MCF 10A (cell line): ENCODE measurements around the gene TMEM134. TPM values are rescaled to one million over a fixed set of nuclear protein-coding genes. Genes with fewer than 3 reads are reported as not detected.

Experiments
- BruUV-seq: library from RNA; stranded (reverse); fragments of 400-500 nt; replicated peaks from 2 replicates; lab custom pipeline; 2021; lab: Mats Ljungman, UMichigan
- CTCF ChIA-PET: fragments of 300-600 bp; sonication (Branson Sonifier 250); formaldehyde crosslinking; extraction: SDS; loops from one replicate; lab custom pipeline; 2021; ENCODE audit warnings: antibody characterized with exemption, inconsistent platforms; lab: Yijun Ruan, JAX
- POLR2A ChIA-PET: fragments of 300-600, 350-650 bp; sonication (Branson Sonifier 250); formaldehyde crosslinking; extraction: SDS; loops from one replicate; lab custom pipeline; 2020; ENCODE audit warnings: antibody characterized with exemption, inconsistent platforms; lab: Yijun Ruan, JAX
- DNase-seq: peaks from one replicate; pipeline ENCODE4 v3.0.0-alpha.2; 2018; ENCODE audit not compliant: unreplicated experiment
- H3K27ac Mint-ChIP-seq: one replicate; pipeline ENCODE4 v1.8.0; 2022; ENCODE audit warnings: mild to moderate bottlenecking, low read depth, mixed read lengths; ENCODE audit not compliant: unreplicated experiment
- H3K27me3 Mint-ChIP-seq: one replicate; pipeline ENCODE4 v1.8.0; 2022; ENCODE audit warnings: mixed read lengths; ENCODE audit not compliant: insufficient read depth, unreplicated experiment
- H3K36me3 Mint-ChIP-seq: one replicate; pipeline ENCODE4 v1.8.0; 2022; ENCODE audit warnings: mild to moderate bottlenecking, moderate library complexity, mixed read lengths; ENCODE audit not compliant: insufficient read depth, unreplicated experiment
- H3K4me1 Mint-ChIP-seq: one replicate; pipeline ENCODE4 v1.8.0; 2022; ENCODE audit warnings: mixed read lengths; ENCODE audit not compliant: insufficient read depth, unreplicated experiment
- H3K4me3 Mint-ChIP-seq: one replicate; pipeline ENCODE4 v1.8.0; 2022; ENCODE audit warnings: mild to moderate bottlenecking, moderate library complexity, mixed read lengths; ENCODE audit not compliant: unreplicated experiment
- H3K9me3 Mint-ChIP-seq: one replicate; pipeline ENCODE4 v1.8.0; 2022; ENCODE audit warnings: mixed read lengths; ENCODE audit not compliant: unreplicated experiment
- intact Hi-C: fragments of 100-400 bp; cut with micrococcal nuclease; formaldehyde crosslinking; loops from 2 replicates; pipeline ENCODE4 v1.14.1; 2022
- total RNA-seq: library from RNA; stranded (reverse); gene quantifications from 2 replicates; pipeline ENCODE4 v1.2.3, GENCODE V29; 2022
- TF ChIP-seq, protein P1 (sequence below): fragments of 200-600 bp; IDR thresholded peaks from one replicate; pipeline ENCODE4 v1.8.0; 2022; ENCODE audit warnings: antibody characterized with exemption, mild to moderate bottlenecking; ENCODE audit not compliant: unreplicated experiment

Gene TMEM134
- total RNA-seq, 1 experiment from 2014 or later = 49.7 TPM

DNA sequence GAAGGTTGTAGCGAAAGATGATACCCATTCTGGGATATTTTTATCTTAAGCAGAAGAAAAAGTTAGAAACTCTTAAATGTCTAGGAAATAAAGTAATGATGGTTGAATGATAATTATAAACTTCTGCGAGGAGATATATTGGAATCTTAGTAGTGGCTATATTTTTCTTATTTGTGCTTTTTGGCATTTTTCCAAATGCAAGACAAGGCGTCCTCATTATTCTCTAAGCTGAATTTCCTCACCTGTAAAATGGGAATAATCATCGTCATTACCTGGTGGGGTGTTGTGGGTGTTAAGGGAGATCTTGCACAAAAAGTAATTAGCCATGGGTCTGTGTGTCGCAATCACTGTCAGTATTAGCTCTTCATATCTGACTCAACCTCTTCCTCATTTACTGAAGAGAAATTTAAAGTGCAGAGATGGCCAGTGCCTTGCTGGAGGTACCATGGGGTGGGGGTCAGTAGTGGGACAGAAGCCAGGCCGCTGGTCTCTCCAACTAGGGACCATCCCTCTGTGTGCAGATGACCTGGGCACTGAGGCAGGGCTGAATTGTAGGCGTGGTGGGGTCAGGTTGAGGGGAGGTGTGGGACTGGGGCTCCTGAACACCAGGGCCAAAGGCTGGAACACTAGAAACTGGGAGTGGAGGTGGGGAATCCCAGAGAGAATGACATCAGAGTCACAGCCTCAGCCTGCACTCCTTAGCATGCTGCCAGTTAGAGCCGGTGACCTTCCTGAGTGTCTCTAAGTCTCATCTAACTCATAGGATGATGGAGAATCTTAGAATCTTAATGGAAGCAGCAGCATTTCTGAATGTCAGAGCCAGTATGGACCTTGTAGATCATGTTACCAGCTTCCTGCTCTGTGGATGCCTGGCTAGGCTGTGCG is 32.0 kb upstream of the TMEM134 start:
- peaks cover 15% of the 10 kb centered on the region for H3K4me1 Mint-ChIP-seq
- peak; percentile 32 for DNase-seq
- POLR2A ChIA-PET = interaction anchor here (0.6 to 1.3 kb wide), 4 partner anchors 9 to 99 kb away, joined by 3 read pairs; no protein-coding TSS in a partner anchor
- intact Hi-C loops = no loop called here
- H3K9me3 Mint-ChIP-seq = no peaks in the 10 kb centered on the region
- TF ChIP-seq, protein P1, sequence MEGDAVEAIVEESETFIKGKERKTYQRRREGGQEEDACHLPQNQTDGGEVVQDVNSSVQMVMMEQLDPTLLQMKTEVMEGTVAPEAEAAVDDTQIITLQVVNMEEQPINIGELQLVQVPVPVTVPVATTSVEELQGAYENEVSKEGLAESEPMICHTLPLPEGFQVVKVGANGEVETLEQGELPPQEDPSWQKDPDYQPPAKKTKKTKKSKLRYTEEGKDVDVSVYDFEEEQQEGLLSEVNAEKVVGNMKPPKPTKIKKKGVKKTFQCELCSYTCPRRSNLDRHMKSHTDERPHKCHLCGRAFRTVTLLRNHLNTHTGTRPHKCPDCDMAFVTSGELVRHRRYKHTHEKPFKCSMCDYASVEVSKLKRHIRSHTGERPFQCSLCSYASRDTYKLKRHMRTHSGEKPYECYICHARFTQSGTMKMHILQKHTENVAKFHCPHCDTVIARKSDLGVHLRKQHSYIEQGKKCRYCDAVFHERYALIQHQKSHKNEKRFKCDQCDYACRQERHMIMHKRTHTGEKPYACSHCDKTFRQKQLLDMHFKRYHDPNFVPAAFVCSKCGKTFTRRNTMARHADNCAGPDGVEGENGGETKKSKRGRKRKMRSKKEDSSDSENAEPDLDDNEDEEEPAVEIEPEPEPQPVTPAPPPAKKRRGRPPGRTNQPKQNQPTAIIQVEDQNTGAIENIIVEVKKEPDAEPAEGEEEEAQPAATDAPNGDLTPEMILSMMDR = no peak
- no peak overlapping the region for H3K27ac Mint-ChIP-seq
- CTCF ChIA-PET = interaction anchor here (0.5 kb wide), 2 partner anchors 26 to 135 kb away, joined by 3 to 5 read pairs; no protein-coding TSS in a partner anchor
- BruUV-seq = no TSS peak
- no peaks in the 10 kb centered on the region for H3K27me3 Mint-ChIP-seq
- H3K4me3 Mint-ChIP-seq = no peak overlapping the region
- peaks cover 26% of the 10 kb centered on the region for H3K36me3 Mint-ChIP-seq

DNA sequence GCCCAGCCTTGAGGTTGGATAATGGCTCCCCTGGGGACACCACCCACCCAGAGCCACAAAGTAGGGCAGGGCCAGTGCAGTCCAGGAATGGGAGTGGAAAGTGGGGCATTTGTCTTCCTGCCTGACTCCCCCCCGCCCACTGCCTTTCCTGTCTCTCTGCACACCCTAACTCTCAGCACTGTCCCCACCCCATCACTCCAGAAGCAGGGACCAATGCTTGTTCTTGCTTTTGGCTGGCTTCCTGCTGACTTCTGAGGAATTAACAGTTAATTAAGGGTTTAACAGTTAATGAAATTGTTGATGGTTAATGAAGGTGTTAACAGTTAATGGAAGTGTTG is 31.4 kb upstream of the TMEM134 start:
- Mint-ChIP-seq H3K27me3 (no peaks in the 10 kb centered on the region), H3K27ac (no peak overlapping the region), H3K9me3 (no peaks in the 10 kb centered on the region), H3K36me3 (peaks cover 22% of the 10 kb centered on the region), H3K4me3 (no peak overlapping the region), H3K4me1 (peaks cover 9% of the 10 kb centered on the region)
- intact Hi-C loops = no loop called here
- ChIA-PET CTCF (interaction anchor here (0.5 to 0.7 kb wide), 2 partner anchors 30 to 136 kb away, joined by 3 read pairs; no protein-coding TSS in a partner anchor), POLR2A (interaction anchor here (0.6 to 1.3 kb wide), 4 partner anchors 8 to 98 kb away, joined by 3 read pairs; no protein-coding TSS in a partner anchor)
- TF ChIP-seq, protein P1 = no peak
- no peak for DNase-seq
- no TSS peak for BruUV-seq

DNA sequence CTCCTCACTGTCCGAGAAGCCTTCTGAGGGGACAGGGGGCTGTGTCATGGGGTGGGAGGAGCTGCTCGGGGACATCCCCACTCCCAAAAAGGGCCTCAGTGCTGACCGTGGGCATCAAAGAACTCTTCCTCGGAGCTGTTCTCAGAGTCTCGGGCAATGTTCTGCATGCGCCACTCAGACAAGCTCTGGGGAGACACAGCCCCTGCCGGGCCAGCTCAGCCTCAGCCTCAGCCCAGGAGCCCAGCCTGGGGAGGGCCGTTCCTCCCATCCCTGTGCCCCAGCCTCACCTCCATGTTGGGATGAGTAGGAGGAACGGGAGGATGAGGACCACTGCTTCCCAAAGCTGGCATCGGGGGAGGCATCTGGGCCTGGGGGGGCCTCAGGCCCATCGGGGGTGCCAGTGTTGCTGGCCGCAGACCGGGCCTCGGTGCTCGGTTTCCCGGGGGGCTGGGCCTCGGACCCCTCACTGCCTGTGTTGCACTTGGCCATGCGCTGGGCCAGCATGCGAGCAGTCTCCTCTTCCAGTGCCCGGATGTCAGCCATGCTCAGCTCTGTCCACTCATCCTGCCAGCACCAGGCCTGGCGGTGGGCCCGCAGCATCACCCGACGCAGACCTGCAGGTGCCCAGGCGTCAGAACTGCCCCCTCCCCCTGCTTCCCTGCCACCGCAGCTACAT is 30.9 kb upstream of the TMEM134 start:
- no peak for DNase-seq

More for the DNA sequence above, 30.9 kb upstream of the TMEM134 start:
- H3K4me3 Mint-ChIP-seq = no peak overlapping the region
- no peak overlapping the region for H3K27ac Mint-ChIP-seq
- POLR2A ChIA-PET = interaction anchor here (1.2 kb wide), 1 partner anchor 32 kb away, joined by 3 read pairs; no protein-coding TSS in a partner anchor
- TF ChIP-seq, protein P1 = no peak
- no TSS peak for BruUV-seq
- H3K9me3 Mint-ChIP-seq = no peaks in the 10 kb centered on the region
- peaks cover 21% of the 10 kb centered on the region for H3K36me3 Mint-ChIP-seq
- no peaks in the 10 kb centered on the region for H3K27me3 Mint-ChIP-seq
- CTCF ChIA-PET = interaction anchor here (0.7 kb wide), 1 partner anchor 29 kb away, joined by 3 read pairs; no protein-coding TSS in a partner anchor
- peaks cover 7% of the 10 kb centered on the region for H3K4me1 Mint-ChIP-seq
- intact Hi-C loops = no loop called here
